Measurements from ENCODE around the gene GRM4. TPM values are rescaled to one million over a fixed set of nuclear protein-coding genes. Genes with fewer than 3 reads are reported as not detected.
A peak's percentile ranks its signal among the peaks of the same experiment; 100 is the strongest.

The GRM4 gene
- total RNA-seq, 1 experiment from 2014 or later, result not detected

DNA sequence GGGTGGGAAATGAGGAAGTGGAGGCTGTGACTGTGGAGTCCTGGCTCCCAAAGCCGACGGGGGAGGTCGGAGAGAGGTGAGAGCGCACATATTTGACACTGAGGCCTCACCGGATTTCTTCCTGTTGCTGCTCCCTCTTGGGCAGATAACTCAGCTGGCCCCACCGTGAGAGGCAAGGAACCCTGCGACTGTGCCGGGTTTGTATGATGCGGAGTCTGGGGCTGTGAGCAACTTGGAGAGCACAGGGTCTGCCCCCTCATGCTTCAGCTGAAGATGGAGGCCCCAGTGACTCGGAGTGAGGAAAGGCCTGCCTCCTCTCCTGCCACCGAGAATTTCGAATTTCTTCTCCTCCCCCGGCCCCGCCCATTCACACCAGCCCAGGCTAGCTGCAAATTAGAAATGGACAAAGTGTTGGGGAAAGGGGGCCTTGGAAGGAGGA, 160.6 kb downstream of the GRM4 start:
- intact Hi-C loops (cut with micrococcal nuclease; ENCODE audit: unreplicated experiment), result no loop called here

DNA sequence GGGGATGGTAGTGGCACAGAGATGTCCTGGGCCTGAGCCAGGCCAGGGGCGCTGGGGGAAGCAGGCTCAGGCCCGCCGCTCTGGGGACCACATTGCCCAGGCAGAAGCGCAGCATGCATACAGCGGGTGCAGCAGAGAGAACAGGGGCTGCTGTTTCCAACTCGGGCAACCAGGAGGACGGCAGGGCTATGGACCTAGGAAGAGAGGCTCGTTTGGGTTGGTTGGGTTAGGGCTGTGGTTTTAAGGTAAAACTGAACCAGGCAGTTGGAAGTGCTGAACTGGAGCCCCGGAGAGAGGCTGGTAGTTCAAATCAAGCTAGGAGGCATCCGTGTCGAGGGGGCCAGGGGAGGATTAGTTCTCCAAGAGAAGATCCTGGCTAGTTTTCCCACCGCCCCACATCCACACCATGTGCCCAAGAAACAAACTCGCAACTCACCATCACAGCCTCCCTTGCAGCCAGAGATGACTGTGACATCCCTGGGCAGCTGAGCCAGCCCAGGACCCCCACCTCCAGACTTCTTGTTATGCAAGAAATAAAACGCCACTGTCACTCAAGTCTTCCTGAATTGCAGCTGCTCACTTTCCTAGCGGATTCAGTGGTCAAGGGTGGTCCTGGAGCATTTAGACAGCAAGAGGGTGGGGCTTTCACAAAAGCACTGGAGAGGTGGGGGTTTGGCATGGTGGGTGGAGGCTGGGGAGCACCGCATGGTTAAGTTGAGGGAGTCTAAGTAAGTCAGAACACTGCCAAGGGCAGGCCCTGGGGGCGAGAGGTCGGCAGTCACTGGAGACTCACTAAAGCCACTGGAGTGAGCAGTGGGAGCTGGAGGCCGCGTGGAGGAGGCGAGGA, 161.2 kb downstream of the GRM4 start:
- intact Hi-C loops (cut with micrococcal nuclease; ENCODE audit: unreplicated experiment), result no loop called here
- no peak overlapping the region for H3K27ac Mint-ChIP-seq (ENCODE audit: unreplicated experiment)
- CTCF ChIA-PET, result interaction anchor here (0.6 kb wide), 1 partner anchor 19 kb away, joined by 3 read pairs; no protein-coding TSS in a partner anchor
- H3K4me3 Mint-ChIP-seq (ENCODE audit: low read depth, unreplicated experiment), result no peak overlapping the region
- no TSS peak for BruUV-seq (replicated peaks)
- TF ChIP-seq, protein P1, sequence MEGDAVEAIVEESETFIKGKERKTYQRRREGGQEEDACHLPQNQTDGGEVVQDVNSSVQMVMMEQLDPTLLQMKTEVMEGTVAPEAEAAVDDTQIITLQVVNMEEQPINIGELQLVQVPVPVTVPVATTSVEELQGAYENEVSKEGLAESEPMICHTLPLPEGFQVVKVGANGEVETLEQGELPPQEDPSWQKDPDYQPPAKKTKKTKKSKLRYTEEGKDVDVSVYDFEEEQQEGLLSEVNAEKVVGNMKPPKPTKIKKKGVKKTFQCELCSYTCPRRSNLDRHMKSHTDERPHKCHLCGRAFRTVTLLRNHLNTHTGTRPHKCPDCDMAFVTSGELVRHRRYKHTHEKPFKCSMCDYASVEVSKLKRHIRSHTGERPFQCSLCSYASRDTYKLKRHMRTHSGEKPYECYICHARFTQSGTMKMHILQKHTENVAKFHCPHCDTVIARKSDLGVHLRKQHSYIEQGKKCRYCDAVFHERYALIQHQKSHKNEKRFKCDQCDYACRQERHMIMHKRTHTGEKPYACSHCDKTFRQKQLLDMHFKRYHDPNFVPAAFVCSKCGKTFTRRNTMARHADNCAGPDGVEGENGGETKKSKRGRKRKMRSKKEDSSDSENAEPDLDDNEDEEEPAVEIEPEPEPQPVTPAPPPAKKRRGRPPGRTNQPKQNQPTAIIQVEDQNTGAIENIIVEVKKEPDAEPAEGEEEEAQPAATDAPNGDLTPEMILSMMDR (IDR thresholded peaks at IDR 0.05; ENCODE audit: unreplicated experiment), result no peak
- H3K4me1 Mint-ChIP-seq (ENCODE audit: low read depth, unreplicated experiment), result no peaks in the 10 kb centered on the region
- H3K36me3 Mint-ChIP-seq (ENCODE audit: insufficient read depth, unreplicated experiment), result no peaks in the 10 kb centered on the region
- DNase-seq, result no peak
- peaks cover 77% of the 10 kb centered on the region for H3K27me3 Mint-ChIP-seq (ENCODE audit: unreplicated experiment)
- H3K9me3 Mint-ChIP-seq (ENCODE audit: low read depth, unreplicated experiment), result no peaks in the 10 kb centered on the region

More for the DNA sequence above, 160.6 kb downstream of the GRM4 start:
- BruUV-seq (replicated peaks), result no TSS peak
- CTCF ChIA-PET, result interaction anchor here (0.6 kb wide), 2 partner anchors 20 to 448 kb away, joined by 3 to 4 read pairs; no protein-coding TSS in a partner anchor
- Mint-ChIP-seq H3K27me3 (ENCODE audit: unreplicated experiment) (peaks cover 77% of the 10 kb centered on the region), H3K4me1 (ENCODE audit: low read depth, unreplicated experiment) (no peaks in the 10 kb centered on the region), H3K9me3 (ENCODE audit: low read depth, unreplicated experiment) (no peaks in the 10 kb centered on the region), H3K4me3 (ENCODE audit: low read depth, unreplicated experiment) (no peak overlapping the region), H3K27ac (ENCODE audit: unreplicated experiment) (no peak overlapping the region), H3K36me3 (ENCODE audit: insufficient read depth, unreplicated experiment) (no peaks in the 10 kb centered on the region)
- DNase-seq, result no peak
- TF ChIP-seq, protein P1 (IDR thresholded peaks at IDR 0.05; ENCODE audit: unreplicated experiment), result no peak

DNA sequence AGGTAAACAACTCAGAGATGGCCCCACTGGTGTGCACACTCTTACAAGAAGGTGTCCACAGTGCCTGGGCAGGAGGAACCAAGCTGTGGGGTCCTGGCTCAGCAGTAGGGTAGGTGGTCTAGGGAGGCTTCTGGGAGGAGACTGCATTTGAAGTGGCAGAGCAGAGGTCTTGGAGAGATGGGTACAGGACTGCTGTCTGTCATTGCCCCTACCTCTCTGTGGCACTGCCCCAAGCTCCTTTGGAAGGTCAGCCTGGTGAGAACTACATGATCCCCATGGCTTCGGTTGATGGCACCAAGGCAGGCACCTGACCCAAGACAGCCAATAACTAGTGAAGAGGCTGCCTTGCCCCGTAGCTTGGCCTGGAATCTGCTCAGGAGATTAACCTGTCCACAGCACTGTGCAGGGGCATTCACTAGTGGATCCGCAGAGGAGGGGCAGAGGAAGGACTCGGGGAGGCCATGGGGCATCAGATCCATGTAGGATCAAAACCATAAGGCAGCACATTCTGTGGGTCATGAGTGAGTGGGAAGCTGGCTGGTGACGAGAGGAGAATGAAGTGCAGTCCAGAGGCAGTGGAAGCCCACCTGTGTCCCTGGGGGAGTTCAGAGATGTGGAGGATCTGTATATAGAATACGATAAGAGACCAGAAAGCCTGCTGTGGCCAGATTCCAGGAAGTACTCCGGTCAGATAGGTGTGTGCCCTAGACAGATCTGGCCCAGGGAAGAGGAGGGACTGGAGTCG, 162.0 kb downstream of the GRM4 start:
- no peaks in the 10 kb centered on the region for H3K4me1 Mint-ChIP-seq (ENCODE audit: low read depth, unreplicated experiment)
- H3K9me3 Mint-ChIP-seq (ENCODE audit: low read depth, unreplicated experiment), result no peaks in the 10 kb centered on the region
- H3K27me3 Mint-ChIP-seq (ENCODE audit: unreplicated experiment), result peaks cover 77% of the 10 kb centered on the region
- H3K27ac Mint-ChIP-seq (ENCODE audit: unreplicated experiment), result no peak overlapping the region
- no peak for DNase-seq
- intact Hi-C loops (cut with micrococcal nuclease; ENCODE audit: unreplicated experiment), result no loop called here
- no peak overlapping the region for H3K4me3 Mint-ChIP-seq (ENCODE audit: low read depth, unreplicated experiment)
- TF ChIP-seq, protein P1 (IDR thresholded peaks at IDR 0.05; ENCODE audit: unreplicated experiment), result no peak
- CTCF ChIA-PET, result interaction anchor here (1.1 kb wide), 1 partner anchor 44 kb away, joined by 5 read pairs; no protein-coding TSS in a partner anchor
- BruUV-seq (replicated peaks), result no TSS peak
- H3K36me3 Mint-ChIP-seq (ENCODE audit: insufficient read depth, unreplicated experiment), result no peaks in the 10 kb centered on the region

DNA sequence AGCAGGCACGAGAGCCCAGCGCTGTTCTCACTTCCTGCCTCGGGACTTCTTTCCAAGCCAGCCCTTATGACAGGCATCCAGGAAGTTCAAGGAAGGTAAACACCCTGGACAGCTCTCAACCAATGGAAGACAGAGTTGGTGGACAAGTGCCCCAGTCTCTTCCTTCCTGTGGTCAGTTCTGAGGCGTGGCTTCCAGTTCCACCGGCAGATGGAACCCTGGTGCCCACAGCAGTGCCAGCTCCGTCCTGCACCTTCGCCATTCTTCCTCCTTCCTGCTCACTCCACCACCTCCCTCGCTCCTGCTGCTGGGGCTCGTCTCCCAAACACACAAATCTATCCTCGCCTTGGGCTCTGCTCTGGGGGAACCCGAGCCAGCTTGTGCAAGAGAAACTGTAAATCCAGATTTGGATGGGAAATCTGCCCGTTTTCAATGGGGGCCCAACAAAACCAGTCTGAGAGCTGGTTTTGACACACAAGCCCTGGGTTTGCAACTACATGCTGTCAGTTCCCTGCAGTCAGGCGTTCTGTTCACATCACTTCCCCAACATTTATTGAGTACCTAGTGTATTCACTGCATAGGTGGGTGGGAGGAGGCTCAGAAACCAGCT, 162.7 kb downstream of the GRM4 start:
- intact Hi-C loops (cut with micrococcal nuclease; ENCODE audit: unreplicated experiment), result no loop called here
- DNase-seq, result peak; percentile 65
- Mint-ChIP-seq H3K4me1 (ENCODE audit: low read depth, unreplicated experiment) (no peaks in the 10 kb centered on the region), H3K27ac (ENCODE audit: unreplicated experiment) (no peak overlapping the region), H3K9me3 (ENCODE audit: low read depth, unreplicated experiment) (no peaks in the 10 kb centered on the region), H3K4me3 (ENCODE audit: low read depth, unreplicated experiment) (no peak overlapping the region), H3K27me3 (ENCODE audit: unreplicated experiment) (peaks cover 77% of the 10 kb centered on the region), H3K36me3 (ENCODE audit: insufficient read depth, unreplicated experiment) (no peaks in the 10 kb centered on the region)
- CTCF ChIA-PET, result interaction anchor here (0.6 to 1.1 kb wide), 4 partner anchors 44 to 1027 kb away, joined by 3 to 5 read pairs (median 4); partner anchors contain the start of gene UQCC2
- TF ChIP-seq, protein P1 (IDR thresholded peaks at IDR 0.05; ENCODE audit: unreplicated experiment), result no peak
- no TSS peak for BruUV-seq (replicated peaks)
